Panc1 (cell line): ENCODE measurements around the gene EFCAB10. TPM values are rescaled to one million over a fixed set of nuclear protein-coding genes. Genes with fewer than 3 reads are reported as not detected.

Experiments
- ATAC-seq: fragments of 200-7000 bp; cut with Tn5 transposase; 2 replicates; pipeline ENCODE4 v1.9.1; 2020; ENCODE audit warnings: mild to moderate bottlenecking, moderate library complexity
- BruUV-seq: library from RNA; stranded (reverse); fragments of 400-500 nt; replicated peaks from 2 replicates; lab custom pipeline; 2021; lab: Mats Ljungman, UMichigan
- CTCF ChIA-PET: fragments of 300-600 bp; sonication (Branson Sonifier 250); formaldehyde crosslinking; loops from one replicate; lab custom pipeline; 2022; ENCODE audit warnings: antibody characterized with exemption; lab: Charles Lee
- POLR2A ChIA-PET: fragments of 300-600 bp; sonication (Branson Sonifier 250); formaldehyde crosslinking; loops from one replicate; lab custom pipeline; 2022; ENCODE audit warnings: antibody characterized with exemption; lab: Charles Lee
- DNase-seq: peaks from one replicate; pipeline ENCODE4 v3.0.0-alpha.2; 2010; ENCODE audit warnings: low read depth, low spot score
- H3K27ac ChIP-seq: 2 replicates; pipeline ENCODE4 v1.5.1; 2011; ENCODE audit warnings: mild to moderate bottlenecking, low read length, inconsistent platforms
- H3K27me3 ChIP-seq: fragments of 200-500 bp; sonication (Bioruptor generic); 2 replicates; pipeline ENCODE4 v1.6.0; 2014; ENCODE audit warnings: low read length, inconsistent platforms; ENCODE audit not compliant: control insufficient read depth, insufficient read depth
- H3K36me3 ChIP-seq: fragments of 200-500 bp; sonication (Bioruptor generic); 2 replicates; pipeline ENCODE4 v1.5.1; 2014; ENCODE audit warnings: inconsistent platforms, mild to moderate bottlenecking, low read length, moderate library complexity; ENCODE audit not compliant: control insufficient read depth, insufficient read depth
- H3K4me1 ChIP-seq: 2 replicates; pipeline ENCODE4 v1.5.1; 2011; ENCODE audit warnings: inconsistent platforms, mild to moderate bottlenecking, low read length, moderate library complexity; ENCODE audit not compliant: control insufficient read depth, insufficient read depth
- H3K4me3 ChIP-seq, 2 experiments: 2 replicates each; pipeline ENCODE4 v1.5.1; 2011 to 2012; ENCODE audit warnings: low read depth in 2 of 2, low read length in 2 of 2, mild to moderate bottlenecking in 2 of 2, inconsistent platforms in 1 of 2, moderate library complexity in 1 of 2
- H3K9me3 ChIP-seq: fragments of 200-500 bp; sonication (Bioruptor generic); 2 replicates; pipeline ENCODE4 v1.5.1; 2014; ENCODE audit warnings: low read depth, mild to moderate bottlenecking, inconsistent platforms, low read length, moderate library complexity; ENCODE audit not compliant: control insufficient read depth, insufficient read depth
- CTCF ChIP-seq: fragments of 450-650 bp; IDR thresholded peaks from 2 replicates; pipeline ENCODE4 v1.5.1; 2017; ENCODE audit warnings: mild to moderate bottlenecking
- POLR2AphosphoS5 ChIP-seq: IDR thresholded peaks from 2 replicates; pipeline ENCODE4 v1.6.1; 2012; ENCODE audit warnings: mild to moderate bottlenecking, low read depth, low read length, moderate library complexity
- SIN3A ChIP-seq: IDR thresholded peaks from 2 replicates; pipeline ENCODE4 v1.6.1; 2012; ENCODE audit warnings: low read depth, mild to moderate bottlenecking, low read length, moderate library complexity, borderline replicate concordance; ENCODE audit not compliant: insufficient read depth
- TCF7L2 ChIP-seq: IDR thresholded peaks from 2 replicates; pipeline ENCODE4 v1.6.1; 2011; ENCODE audit warnings: mild to moderate bottlenecking, low read depth, low read length, inconsistent platforms
- in situ Hi-C: cut with HindIII; loops from 2 replicates; pipeline ENCODE4 v1.10.0; 2016; ENCODE audit warnings: low sequenced_read_pairs, low pct_unique_long_range_greater_than_20kb
- intact Hi-C: fragments of 100-400 bp; cut with micrococcal nuclease; formaldehyde crosslinking; loops from one replicate; pipeline ENCODE4 v1.10.0; 2022; ENCODE audit not compliant: unreplicated experiment
- total RNA-seq: library from RNA; stranded (reverse); gene quantifications from one replicate; pipeline ENCODE4 v1.2.1, GENCODE V29; 2021; ENCODE audit not compliant: unreplicated experiment
- TF ChIP-seq, protein P1 (sequence below), 2 experiments: IDR thresholded peaks; 2 replicates each; pipeline ENCODE4 v1.6.1; 2011 to 2012; ENCODE audit warnings: low read depth in 2 of 2, control low read depth in 1 of 2, low read length in 1 of 2, mild to moderate bottlenecking in 1 of 2, moderate library complexity in 1 of 2; ENCODE audit not compliant: insufficient read depth in 1 of 2

EFCAB10 gene
- total RNA-seq, 1 experiment from 2014 or later: not detected

GRCh38 chr7:105585850-105586500, 4.7 kb upstream of the EFCAB10 start:
- H3K27ac ChIP-seq: no peak overlapping the region
- in situ Hi-C loops: no loop called here
- no peaks in the 10 kb centered on the region for H3K27me3 ChIP-seq
- ChIA-PET CTCF (interaction anchor here (0.6 to 0.9 kb wide), 3 partner anchors 11 to 457 kb away, joined by 3 to 9 read pairs (median 7); no protein-coding TSS in a partner anchor), POLR2A (no interaction called here)
- H3K9me3 ChIP-seq: no peaks in the 10 kb centered on the region
- DNase-seq: no peak
- peaks cover 3% of the 10 kb centered on the region; the same call in 1 of the 2 replicates for H3K4me1 ChIP-seq
- intact Hi-C loops: no loop called here
- ATAC-seq: no peak
- TF ChIP-seq SIN3A: no peak
- no peak for TF ChIP-seq POLR2AphosphoS5
- TF ChIP-seq TCF7L2: no peak
- no peak for TF ChIP-seq CTCF
- TF ChIP-seq, protein P1, sequence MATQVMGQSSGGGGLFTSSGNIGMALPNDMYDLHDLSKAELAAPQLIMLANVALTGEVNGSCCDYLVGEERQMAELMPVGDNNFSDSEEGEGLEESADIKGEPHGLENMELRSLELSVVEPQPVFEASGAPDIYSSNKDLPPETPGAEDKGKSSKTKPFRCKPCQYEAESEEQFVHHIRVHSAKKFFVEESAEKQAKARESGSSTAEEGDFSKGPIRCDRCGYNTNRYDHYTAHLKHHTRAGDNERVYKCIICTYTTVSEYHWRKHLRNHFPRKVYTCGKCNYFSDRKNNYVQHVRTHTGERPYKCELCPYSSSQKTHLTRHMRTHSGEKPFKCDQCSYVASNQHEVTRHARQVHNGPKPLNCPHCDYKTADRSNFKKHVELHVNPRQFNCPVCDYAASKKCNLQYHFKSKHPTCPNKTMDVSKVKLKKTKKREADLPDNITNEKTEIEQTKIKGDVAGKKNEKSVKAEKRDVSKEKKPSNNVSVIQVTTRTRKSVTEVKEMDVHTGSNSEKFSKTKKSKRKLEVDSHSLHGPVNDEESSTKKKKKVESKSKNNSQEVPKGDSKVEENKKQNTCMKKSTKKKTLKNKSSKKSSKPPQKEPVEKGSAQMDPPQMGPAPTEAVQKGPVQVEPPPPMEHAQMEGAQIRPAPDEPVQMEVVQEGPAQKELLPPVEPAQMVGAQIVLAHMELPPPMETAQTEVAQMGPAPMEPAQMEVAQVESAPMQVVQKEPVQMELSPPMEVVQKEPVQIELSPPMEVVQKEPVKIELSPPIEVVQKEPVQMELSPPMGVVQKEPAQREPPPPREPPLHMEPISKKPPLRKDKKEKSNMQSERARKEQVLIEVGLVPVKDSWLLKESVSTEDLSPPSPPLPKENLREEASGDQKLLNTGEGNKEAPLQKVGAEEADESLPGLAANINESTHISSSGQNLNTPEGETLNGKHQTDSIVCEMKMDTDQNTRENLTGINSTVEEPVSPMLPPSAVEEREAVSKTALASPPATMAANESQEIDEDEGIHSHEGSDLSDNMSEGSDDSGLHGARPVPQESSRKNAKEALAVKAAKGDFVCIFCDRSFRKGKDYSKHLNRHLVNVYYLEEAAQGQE (IDR thresholded peaks at IDR 0.05; ENCODE audit: insufficient read depth in 1 of 2, low read depth in 2 of 2, low read length in 1 of 2): no peak
- no peaks in the 10 kb centered on the region for H3K36me3 ChIP-seq
- no TSS peak for BruUV-seq
- H3K4me3 ChIP-seq: no peak overlapping the region

- TF ChIP-seq CTCF: no peak
- TF ChIP-seq SIN3A: no peak
- TF ChIP-seq, protein P1 (IDR thresholded peaks at IDR 0.05; ENCODE audit: insufficient read depth in 1 of 2, low read depth in 2 of 2, low read length in 1 of 2): no peak
- no peak for TF ChIP-seq TCF7L2
- no peak for TF ChIP-seq POLR2AphosphoS5
- Histone ChIP-seq H3K36me3 (no peaks in the 10 kb centered on the region), H3K4me1 (peaks cover 8% of the 10 kb centered on the region; the same call in 1 of the 2 replicates), H3K9me3 (no peaks in the 10 kb centered on the region), H3K4me3 (no peak overlapping the region), H3K27me3 (no peaks in the 10 kb centered on the region), H3K27ac (no peak overlapping the region)
- intact Hi-C loops (no loop called here), in situ Hi-C loops (no loop called here)
- DNase-seq (no peak), ATAC-seq (no peak)
- ChIA-PET CTCF (no interaction called here), POLR2A (no interaction called here)
- BruUV-seq: no TSS peak
Measured at GRCh38 chr7:105584165-105584564, 2.9 kb upstream of the EFCAB10 start.
